Mesenchymal stem cell (in vitro differentiated cells and primary cell): ENCODE data around the gene ATOSB.

ENCODE experiments used
- DNase-seq: peaks from one replicate; pipeline ENCODE4 v3.0.0-alpha.2; 2013
- H2AFZ ChIP-seq: one replicate; pipeline ENCODE4 v1.6.1; 2013; ENCODE audit warnings: low read depth, mild to moderate bottlenecking, control low read depth, inconsistent platforms, low read length, moderate library complexity
- H2AK5ac ChIP-seq: 2 replicates; pipeline ENCODE4 v1.6.1; 2013; ENCODE audit warnings: low read length, moderate library complexity, mild to moderate bottlenecking, inconsistent platforms; ENCODE audit not compliant: severe bottlenecking
- H2BK120ac ChIP-seq: one replicate; pipeline ENCODE4 v1.6.1; 2013; ENCODE audit warnings: low read depth, mild to moderate bottlenecking, inconsistent platforms, low read length, moderate library complexity
- H2BK12ac ChIP-seq, 2 experiments: one replicate each; pipeline ENCODE4 v1.6.1; 2013; ENCODE audit warnings: inconsistent platforms in 2 of 2, low read length in 2 of 2, mild to moderate bottlenecking in 2 of 2, moderate library complexity in 2 of 2, control low read depth in 1 of 2
- H2BK15ac ChIP-seq: one replicate; pipeline ENCODE4 v1.6.1; 2013; ENCODE audit warnings: mild to moderate bottlenecking, low read depth, inconsistent platforms; ENCODE audit not compliant: poor library complexity, severe bottlenecking
- H2BK5ac ChIP-seq: 2 replicates; pipeline ENCODE4 v1.6.1; 2013; ENCODE audit warnings: low read depth, mild to moderate bottlenecking, low read length, control low read depth, inconsistent platforms; ENCODE audit not compliant: poor library complexity, severe bottlenecking
- H3K14ac ChIP-seq, 2 experiments: one replicate each; pipeline ENCODE4 v1.6.1; 2013; ENCODE audit warnings: inconsistent platforms in 2 of 2, low read length in 2 of 2, control low read depth in 1 of 2, mild to moderate bottlenecking in 1 of 2, moderate library complexity in 1 of 2
- H3K18ac ChIP-seq, 2 experiments: one replicate each; pipeline ENCODE4 v1.6.1; 2013; ENCODE audit warnings: inconsistent platforms in 2 of 2, low read length in 2 of 2, control low read depth in 1 of 2, low read depth in 1 of 2, mild to moderate bottlenecking in 1 of 2
- H3K23ac ChIP-seq, 2 experiments: one replicate each; pipeline ENCODE4 v1.6.1; 2013; ENCODE audit warnings: inconsistent platforms in 2 of 2, low read length in 2 of 2, mild to moderate bottlenecking in 2 of 2, moderate library complexity in 2 of 2, control low read depth in 1 of 2
- H3K27ac ChIP-seq: 2 replicates; pipeline ENCODE4 v1.5.1; 2013; ENCODE audit warnings: mild to moderate bottlenecking, moderate library complexity, low read length, control low read depth, inconsistent platforms; ENCODE audit not compliant: poor library complexity, severe bottlenecking
- H3K27me3 ChIP-seq, 2 experiments: 2 replicates each; pipeline versions ENCODE4 v1.6.1 to v1.7.0; 2013; ENCODE audit warnings: low read length in 2 of 2, mild to moderate bottlenecking in 2 of 2, moderate library complexity in 2 of 2, control low read depth in 1 of 2, inconsistent platforms in 1 of 2; ENCODE audit not compliant: control insufficient read depth in 1 of 2, insufficient read depth in 1 of 2
- H3K36me3 ChIP-seq, 2 experiments: 2 replicates each; pipeline versions ENCODE4 v1.6.1 to v1.7.0; 2013; ENCODE audit warnings: low read length in 2 of 2, control low read depth in 1 of 2, inconsistent platforms in 1 of 2, low read depth in 1 of 2, mild to moderate bottlenecking in 1 of 2; ENCODE audit not compliant: insufficient read depth in 2 of 2, control insufficient read depth in 1 of 2
- H3K4ac ChIP-seq, 2 experiments: one replicate each; pipeline ENCODE4 v1.6.1; 2013; ENCODE audit warnings: inconsistent platforms in 2 of 2, low read length in 2 of 2, mild to moderate bottlenecking in 2 of 2, moderate library complexity in 2 of 2, control low read depth in 1 of 2, low read depth in 1 of 2
- H3K4me1 ChIP-seq: 2 replicates; pipeline ENCODE4 v1.6.1; 2013; ENCODE audit warnings: low read depth, low read length, control low read depth; ENCODE audit not compliant: control insufficient read depth, insufficient read depth
- H3K4me2 ChIP-seq: 2 replicates; pipeline ENCODE4 v1.6.1; 2013; ENCODE audit warnings: low read length, mild to moderate bottlenecking, inconsistent platforms; ENCODE audit not compliant: poor library complexity, severe bottlenecking
- H3K4me3 ChIP-seq, 2 experiments: 2 replicates each; pipeline versions ENCODE4 v1.5.1 to v1.7.0; 2013; ENCODE audit warnings: low read length in 2 of 2, mild to moderate bottlenecking in 2 of 2, control low read depth in 1 of 2, low read depth in 1 of 2; ENCODE audit not compliant: insufficient read depth in 1 of 2
- H3K79me1 ChIP-seq: replicated peaks from 2 replicates; pipeline ENCODE4 v1.6.1; 2013; ENCODE audit warnings: mild to moderate bottlenecking, control low read depth, low read length, inconsistent platforms; ENCODE audit not compliant: poor library complexity, severe bottlenecking
- H3K9ac ChIP-seq: 2 replicates; pipeline ENCODE4 v1.7.0; 2013; ENCODE audit warnings: mild to moderate bottlenecking, low read length, moderate library complexity
- H3K9me3 ChIP-seq: 2 replicates; pipeline ENCODE4 v1.7.0; 2013; ENCODE audit warnings: mild to moderate bottlenecking, low read length; ENCODE audit not compliant: control insufficient read depth
- H4K8ac ChIP-seq: one replicate; pipeline ENCODE4 v1.6.1; 2013; ENCODE audit warnings: inconsistent platforms, mild to moderate bottlenecking, low read length, moderate library complexity
- H4K91ac ChIP-seq: one replicate; pipeline ENCODE4 v1.6.1; 2013; ENCODE audit warnings: mild to moderate bottlenecking, low read length, inconsistent platforms
- WGBS: methylation state at CpG from one replicate; pipeline ENCODE4 v1.1.7; 2013; ENCODE audit warnings: mixed read lengths; 5-methylcytosine and 5-hydroxymethylcytosine counted together

ATOSB gene

DNA sequence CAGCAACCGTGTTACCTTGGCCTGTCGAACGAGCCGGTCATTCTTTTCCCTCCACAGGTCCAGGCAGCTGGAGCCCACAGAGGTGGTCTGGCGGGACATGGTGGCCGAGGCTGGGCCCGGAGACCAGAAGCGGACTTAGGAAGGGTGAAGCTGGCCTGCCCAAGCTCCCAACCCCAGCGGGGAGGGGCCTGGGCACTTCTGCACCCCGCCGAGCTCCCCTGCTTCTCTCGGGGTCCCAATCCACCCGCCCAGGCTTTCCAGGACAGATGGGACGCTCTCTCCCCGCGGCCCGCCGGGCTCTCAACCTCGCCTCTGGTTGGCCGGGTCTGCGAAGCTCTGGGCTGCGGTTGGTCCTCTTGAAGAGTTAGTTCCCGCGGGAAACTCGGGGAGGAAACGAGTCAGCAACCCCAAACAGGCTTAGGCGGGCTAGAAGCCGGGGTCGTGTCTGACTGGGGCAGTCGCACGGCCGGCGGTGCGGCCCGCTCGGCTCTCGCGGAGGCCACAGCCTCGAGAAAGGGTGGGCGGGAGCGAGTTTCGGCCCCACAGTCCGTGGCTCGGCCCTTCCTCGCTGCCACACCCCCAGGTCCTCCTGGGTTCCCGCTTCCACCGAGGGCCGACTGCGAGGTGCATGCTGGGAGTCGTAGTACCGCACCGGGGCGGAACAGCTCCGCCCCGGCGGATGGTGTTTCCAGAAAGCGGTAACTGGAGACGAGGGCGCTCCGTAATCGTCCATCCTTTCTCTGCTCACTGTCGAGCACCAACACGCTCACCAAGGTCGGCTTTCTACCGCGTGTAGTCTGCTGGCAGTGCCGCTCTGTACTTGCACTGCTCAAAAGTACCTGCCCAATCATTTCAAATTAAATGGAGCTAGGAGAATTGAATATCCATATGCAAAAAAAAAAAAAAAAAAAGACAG is 36.0 kb downstream of the ATOSB start, which contains the start of gene FANCG:
TSS of gene FANCG (minus strand) at position 517 of the 916 bp plus-strand sequence. CDS start at position 99, 418 bp downstream.
- Histone ChIP-seq H3K9me3 (no peaks in the 10 kb centered on the region), H2AFZ (peak within 1 kb of the TSS; percentile 99), H4K91ac (no peak within 1 kb of the TSS), H3K27me3 (no peaks in the 10 kb centered on the region), H2AK5ac (no peak within 1 kb of the TSS), H3K9ac (peak within 1 kb of the TSS; percentile 88), H3K27ac (peak within 1 kb of the TSS; percentile 72), H3K4me2 (peak within 1 kb of the TSS; percentile 97), H3K4me3 (peak within 1 kb of the TSS; percentile 83 to 91), H3K14ac (peak within 1 kb of the TSS in 1 of 2 experiments; percentile 79), H3K36me3 (peaks cover 18 to 27% of the 10 kb centered on the region in 2 experiments), H2BK12ac (no peak within 1 kb of the TSS), H2BK5ac (no peak within 1 kb of the TSS), H4K8ac (peak within 1 kb of the TSS; percentile 45), H2BK120ac (no peak within 1 kb of the TSS), H3K79me1 (peaks cover 33% of the 10 kb centered on the region), H3K23ac (no peak within 1 kb of the TSS), H2BK15ac (peak within 1 kb of the TSS; percentile 76), H3K18ac (peak within 1 kb of the TSS in 1 of 2 experiments; percentile 63), H3K4me1 (peaks cover 10% of the 10 kb centered on the region), H3K4ac (peak within 1 kb of the TSS in 1 of 2 experiments; percentile 73)
- under 1% methylated on average over 59 of the region's 67 CpGs for WGBS
- peak; percentile 94 for DNase-seq

DNA sequence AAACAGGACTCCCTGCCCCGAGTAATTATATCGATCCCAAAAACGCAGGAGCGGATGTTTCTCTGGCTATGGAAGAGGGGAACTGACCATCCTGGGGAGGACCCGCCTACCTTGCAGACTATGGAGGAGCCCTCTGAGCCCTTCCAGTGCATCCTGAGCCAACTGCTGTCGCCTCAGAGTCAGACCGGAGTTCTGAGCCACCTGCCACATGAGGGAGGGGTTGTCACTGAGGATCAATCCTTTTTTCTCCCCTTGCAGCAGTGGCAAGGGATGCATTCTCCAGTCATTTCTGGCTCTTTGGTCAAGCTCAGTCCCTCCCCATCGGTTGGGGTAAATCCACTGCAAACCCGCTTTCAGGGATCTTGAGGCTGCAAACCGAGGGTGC is 36.6 kb downstream of the ATOSB start:
- Histone ChIP-seq H3K9ac (peak overlapping the region; percentile 88), H3K4me2 (peak overlapping the region; percentile 97), H3K27me3 (no peaks in the 10 kb centered on the region), H3K4me3 (peak overlapping the region; percentile 83 to 91), H4K91ac (no peak overlapping the region), H3K4me1 (peaks cover 10% of the 10 kb centered on the region), H3K36me3 (peaks cover 24 to 33% of the 10 kb centered on the region in 2 experiments), H2BK120ac (no peak overlapping the region), H3K4ac (peak overlapping the region in 1 of 2 experiments; percentile 73), H2BK12ac (no peak overlapping the region), H3K23ac (no peak overlapping the region), H3K9me3 (no peaks in the 10 kb centered on the region), H2AK5ac (no peak overlapping the region), H3K18ac (peak overlapping the region in 1 of 2 experiments; percentile 44), H3K27ac (no peak overlapping the region), H3K14ac (peak overlapping the region in 1 of 2 experiments; percentile 79), H4K8ac (no peak overlapping the region), H2AFZ (peak overlapping the region; percentile 97), H2BK15ac (no peak overlapping the region), H2BK5ac (no peak overlapping the region), H3K79me1 (peaks cover 38% of the 10 kb centered on the region)
- DNase-seq: no peak
- 3% methylated on average over 10 of the region's 10 CpGs for WGBS

GRCh38 chr9:35078066-35078465 is 37.6 kb downstream of the ATOSB start:
- H3K4me3 ChIP-seq: peak overlapping the region in 1 of 2 experiments; percentile 91
- H3K4ac ChIP-seq: no peak overlapping the region
- peak overlapping the region; percentile 88 for H3K9ac ChIP-seq
- H4K8ac ChIP-seq: no peak overlapping the region
- no peak overlapping the region for H3K14ac ChIP-seq
- peaks cover 44% of the 10 kb centered on the region for H3K79me1 ChIP-seq
- H2BK15ac ChIP-seq: no peak overlapping the region
- no peak overlapping the region for H3K4me2 ChIP-seq
- DNase-seq: no peak
- H3K36me3 ChIP-seq: peaks cover 27 to 40% of the 10 kb centered on the region in 2 experiments
- no peak overlapping the region for H4K91ac ChIP-seq
- peaks cover 10% of the 10 kb centered on the region for H3K4me1 ChIP-seq
- no peak overlapping the region for H2AFZ ChIP-seq
- H2AK5ac ChIP-seq: no peak overlapping the region
- H3K9me3 ChIP-seq: no peaks in the 10 kb centered on the region
- H3K27me3 ChIP-seq: no peaks in the 10 kb centered on the region
- no peak overlapping the region for H2BK12ac ChIP-seq
- no peak overlapping the region for H3K18ac ChIP-seq
- 76% methylated on average over 4 of the region's 4 CpGs for WGBS
- H2BK5ac ChIP-seq: no peak overlapping the region
- no peak overlapping the region for H3K23ac ChIP-seq
- no peak overlapping the region for H2BK120ac ChIP-seq
- H3K27ac ChIP-seq: no peak overlapping the region

DNA sequence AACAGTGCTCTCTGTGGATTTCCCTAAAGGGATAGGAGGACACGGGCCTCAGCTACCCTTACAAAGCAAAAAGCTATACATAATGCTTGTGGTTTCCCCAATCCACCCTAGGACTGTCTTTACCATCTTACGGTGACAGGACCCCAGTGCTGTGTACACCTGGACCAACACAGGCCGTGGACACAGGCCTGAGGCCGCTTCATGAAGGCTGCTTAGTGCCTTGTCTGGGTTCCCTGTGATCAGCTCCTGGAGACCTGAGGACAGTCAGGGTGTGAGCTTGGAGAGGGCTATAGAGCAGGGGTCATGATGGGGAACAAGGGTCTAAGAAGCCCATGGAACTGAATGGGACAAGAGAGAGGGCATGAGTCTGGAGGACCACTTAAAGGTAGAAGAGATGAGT is 38.8 kb downstream of the ATOSB start:
- Histone ChIP-seq H3K4me2 (no peak overlapping the region), H3K9me3 (no peaks in the 10 kb centered on the region), H4K8ac (no peak overlapping the region), H3K14ac (no peak overlapping the region), H2AK5ac (no peak overlapping the region), H2AFZ (no peak overlapping the region), H2BK12ac (no peak overlapping the region), H3K4ac (no peak overlapping the region), H3K23ac (no peak overlapping the region), H3K36me3 (peaks cover 30 to 40% of the 10 kb centered on the region in 2 experiments), H2BK5ac (no peak overlapping the region), H3K27ac (no peak overlapping the region), H2BK15ac (no peak overlapping the region), H3K27me3 (no peaks in the 10 kb centered on the region), H3K18ac (no peak overlapping the region), H2BK120ac (no peak overlapping the region), H4K91ac (no peak overlapping the region), H3K9ac (no peak overlapping the region), H3K4me3 (no peak overlapping the region), H3K79me1 (peaks cover 44% of the 10 kb centered on the region), H3K4me1 (peaks cover 13% of the 10 kb centered on the region)
- no peak for DNase-seq
- 93% methylated on average over 4 of the region's 4 CpGs for WGBS
